Right lobe of liver (tissue), 6 donors: ENCODE results near the gene FHIT. TPM values are rescaled to one million over a fixed set of nuclear protein-coding genes. Genes with fewer than 3 reads are reported as not detected.

Experiments used
- ATAC-seq, 4 donors: fragments of 200-7000 bp; cut with Tn5 transposase; one replicate each; pipeline ENCODE4 v1.9.1; 2020; ENCODE audit warnings: mild to moderate bottlenecking in 4 of 4, moderate library complexity in 4 of 4
- DNase-seq, 3 donors: peaks; one replicate each; pipeline ENCODE4 v3.0.0-alpha.2; 2020
- H3K27ac ChIP-seq, 3 donors: fragments of 200-600 bp; one replicate each; pipeline ENCODE4 v1.8.0; 2022
- H3K27me3 ChIP-seq, 2 donors: fragments of 200-600 bp; one replicate each; pipeline ENCODE4 v1.8.0; 2022
- H3K36me3 ChIP-seq, 4 donors: fragments of 200-600 bp; sonication (generic) in 1 of 4; one replicate each; pipeline versions ENCODE4 v1.5.1 to v1.8.0; 2017 to 2022; ENCODE audit warnings: control low read depth in 1 of 4
- H3K4me1 ChIP-seq, 4 donors: fragments of 200-600 bp; sonication (generic) in 1 of 4; one replicate each; pipeline versions ENCODE4 v1.5.1 to v1.8.0; 2017 to 2022; ENCODE audit warnings: control low read depth in 1 of 4
- H3K4me3 ChIP-seq, 3 donors: fragments of 200-600 bp; one replicate each; pipeline ENCODE4 v1.8.0; 2022
- H3K9me3 ChIP-seq, 4 donors: fragments of 200-600 bp; sonication (generic) in 1 of 4; one replicate each; pipeline versions ENCODE4 v1.5.1 to v1.8.0; 2017 to 2022; ENCODE audit warnings: control low read depth in 1 of 4
- POLR2A ChIP-seq: fragments of 450-650 bp; IDR thresholded peaks from one replicate; pipeline ENCODE4 v1.6.1; 2017; ENCODE audit warnings: antibody characterized with exemption, mild to moderate bottlenecking
- WGBS: methylation state at CpG from one replicate; pipeline ENCODE4 v1.1.6; 2018; ENCODE audit warnings: low coverage, low lambda C conversion rate; ENCODE audit not compliant: insufficient coverage; ENCODE audit errors: missing lambda C conversion rate; 5-methylcytosine and 5-hydroxymethylcytosine counted together
- intact Hi-C, 2 donors: fragments of 100-400 bp; cut with DNase I; formaldehyde crosslinking; loops; one replicate each; pipeline versions ENCODE4 v1.11.2 to v1.14.1; 2022
- total RNA-seq, 6 experiments: library from RNA; depleted of rRNA in 2 of 6; stranded (reverse); fragments of >200 nt in 2 of 6; fragmentation: NEBNext Ultra II Directional in 3 of 6; extraction: Animal tissue kit (Norgen Biotek cat#: 25700) in 3 of 6; gene quantifications; one replicate each; pipeline versions ENCODE4 v1.1.0 to v1.2.4, GENCODE V29; 2016 to 2023
- TF ChIP-seq, protein P1 (sequence below), 4 donors: fragments of 200-600 bp in 3 of 4; fragments of 450-650 bp in 1 of 4; IDR thresholded peaks; one replicate each; pipeline versions ENCODE4 v1.5.1 to v1.8.0; 2016 to 2022; ENCODE audit warnings: antibody characterized with exemption in 4 of 4, mild to moderate bottlenecking in 2 of 4
- donor health status: DM: no; HTN: yes; CAD: no.
- donor health status: DM: no; HTN: no; CAD: no.
- donor health status: DM: no; HTN: no; CAD: no.
- donor health status: DM: no; HTN: yes; CAD: no.
- donor health status: DM: no; HTN: yes; CAD: no.

Gene FHIT
- total RNA-seq, 6 experiments from 2014 or later: 6.6 to 11.2 (median 8.0) TPM

DNA sequence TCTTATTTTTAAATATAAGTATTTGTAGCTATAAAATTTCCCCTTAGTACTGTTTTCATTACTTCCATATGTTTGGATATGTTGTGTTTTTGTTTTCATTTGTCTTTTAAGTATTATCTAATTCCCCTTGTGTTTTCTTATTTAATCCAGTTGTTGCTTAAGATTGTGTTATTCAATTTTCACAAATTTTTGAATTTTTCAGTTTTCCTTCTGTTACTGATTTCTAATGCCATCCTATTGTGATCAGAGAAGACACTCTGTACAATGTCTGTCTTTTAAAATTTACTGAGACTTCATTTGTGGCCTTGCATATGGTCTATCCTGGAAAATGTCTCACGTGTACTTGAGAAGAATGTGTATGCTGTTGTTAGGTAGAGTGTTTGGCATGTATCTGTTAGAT, 1405.9 kb downstream of the FHIT start:
- H3K9me3 ChIP-seq: no peaks in the 10 kb centered on the region
- no peak for DNase-seq
- TF ChIP-seq POLR2A: no peak
- TF ChIP-seq, protein P1, sequence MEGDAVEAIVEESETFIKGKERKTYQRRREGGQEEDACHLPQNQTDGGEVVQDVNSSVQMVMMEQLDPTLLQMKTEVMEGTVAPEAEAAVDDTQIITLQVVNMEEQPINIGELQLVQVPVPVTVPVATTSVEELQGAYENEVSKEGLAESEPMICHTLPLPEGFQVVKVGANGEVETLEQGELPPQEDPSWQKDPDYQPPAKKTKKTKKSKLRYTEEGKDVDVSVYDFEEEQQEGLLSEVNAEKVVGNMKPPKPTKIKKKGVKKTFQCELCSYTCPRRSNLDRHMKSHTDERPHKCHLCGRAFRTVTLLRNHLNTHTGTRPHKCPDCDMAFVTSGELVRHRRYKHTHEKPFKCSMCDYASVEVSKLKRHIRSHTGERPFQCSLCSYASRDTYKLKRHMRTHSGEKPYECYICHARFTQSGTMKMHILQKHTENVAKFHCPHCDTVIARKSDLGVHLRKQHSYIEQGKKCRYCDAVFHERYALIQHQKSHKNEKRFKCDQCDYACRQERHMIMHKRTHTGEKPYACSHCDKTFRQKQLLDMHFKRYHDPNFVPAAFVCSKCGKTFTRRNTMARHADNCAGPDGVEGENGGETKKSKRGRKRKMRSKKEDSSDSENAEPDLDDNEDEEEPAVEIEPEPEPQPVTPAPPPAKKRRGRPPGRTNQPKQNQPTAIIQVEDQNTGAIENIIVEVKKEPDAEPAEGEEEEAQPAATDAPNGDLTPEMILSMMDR (IDR thresholded peaks at IDR 0.05): no peak
- no peaks in the 10 kb centered on the region for H3K4me1 ChIP-seq
- WGBS: 100% methylated on average over 1 of the region's 1 CpG
- H3K4me3 ChIP-seq: no peak overlapping the region
- no peak overlapping the region for H3K27ac ChIP-seq
- intact Hi-C loops: no loop called here
- ATAC-seq: no peak
- H3K27me3 ChIP-seq: no peaks in the 10 kb centered on the region
- no peaks in the 10 kb centered on the region for H3K36me3 ChIP-seq

DNA sequence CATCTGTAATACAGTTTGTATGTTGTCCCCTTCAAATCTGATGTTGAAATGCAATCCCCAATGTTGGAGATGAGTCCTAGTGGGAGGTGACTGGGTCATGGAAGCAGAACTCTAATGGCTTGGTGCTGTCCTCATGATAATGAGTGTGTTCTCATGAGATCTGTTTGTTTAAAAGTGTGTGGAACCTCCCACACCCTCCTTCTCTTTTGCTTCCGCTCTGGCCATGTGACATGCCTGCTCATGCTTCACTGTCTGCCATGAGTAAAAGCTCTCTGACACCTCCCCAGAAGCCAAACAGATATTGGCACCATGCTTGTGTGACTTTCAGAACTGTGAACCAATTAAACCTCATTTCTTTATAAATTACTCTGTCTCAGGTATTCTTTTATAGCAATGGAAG, 1407.4 kb downstream of the FHIT start:
- TF ChIP-seq, protein P1 (IDR thresholded peaks at IDR 0.05): no peak
- no peak for TF ChIP-seq POLR2A
- WGBS: no CpG with 5 or more reads among the region's 1 CpG

DNA sequence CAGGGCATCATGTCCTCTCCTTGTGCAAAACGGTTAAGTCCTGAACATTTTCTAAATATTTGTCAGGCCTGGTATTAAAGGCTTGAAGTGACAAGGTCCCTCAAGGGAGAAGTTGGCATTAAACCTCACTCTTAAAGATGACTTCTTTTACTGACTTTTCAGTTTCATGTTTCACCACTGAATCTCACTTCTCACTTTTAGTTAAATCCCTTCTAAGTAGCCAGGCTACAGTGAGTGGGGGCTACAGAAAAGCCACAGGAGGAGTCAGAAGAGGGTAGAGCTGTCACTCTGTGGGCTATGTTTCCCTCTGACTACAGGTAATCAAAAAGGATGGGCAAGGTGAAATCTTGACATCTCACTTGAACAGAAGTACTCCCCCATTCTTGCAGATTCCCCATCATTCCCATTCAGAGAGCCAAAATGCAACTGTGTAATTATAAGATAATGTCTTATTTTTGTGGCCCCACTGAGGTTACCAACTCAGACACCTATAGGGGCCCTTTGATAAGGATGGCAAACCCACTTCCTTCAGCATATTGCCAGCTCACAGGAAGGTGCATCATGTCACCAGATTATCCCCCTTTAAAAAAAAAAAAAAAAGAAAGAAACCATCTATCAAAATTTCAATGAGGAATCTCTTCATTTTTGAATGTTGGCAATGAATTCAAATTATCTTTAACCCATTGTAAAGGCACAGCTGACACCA, 1411.3 kb downstream of the FHIT start:
- 23% methylated on average over 1 of the region's 1 CpG for WGBS
- H3K4me3 ChIP-seq: no peak overlapping the region
- no peaks in the 10 kb centered on the region for H3K4me1 ChIP-seq
- no peaks in the 10 kb centered on the region for H3K9me3 ChIP-seq
- intact Hi-C loops: no loop called here
- no peak overlapping the region for H3K27ac ChIP-seq
- peak in 1 of 4 donors; percentile 11 for ATAC-seq
- TF ChIP-seq POLR2A: no peak
- TF ChIP-seq, protein P1 (IDR thresholded peaks at IDR 0.05): no peak
- no peak for DNase-seq
- no peaks in the 10 kb centered on the region for H3K27me3 ChIP-seq
- H3K36me3 ChIP-seq: no peaks in the 10 kb centered on the region

More for the DNA sequence above, 1407.4 kb downstream of the FHIT start:
- ATAC-seq: no peak
- intact Hi-C loops: no loop called here
- Histone ChIP-seq H3K4me1 (no peaks in the 10 kb centered on the region), H3K27ac (no peak overlapping the region), H3K4me3 (no peak overlapping the region), H3K27me3 (no peaks in the 10 kb centered on the region), H3K9me3 (no peaks in the 10 kb centered on the region), H3K36me3 (no peaks in the 10 kb centered on the region)
- no peak for DNase-seq

DNA sequence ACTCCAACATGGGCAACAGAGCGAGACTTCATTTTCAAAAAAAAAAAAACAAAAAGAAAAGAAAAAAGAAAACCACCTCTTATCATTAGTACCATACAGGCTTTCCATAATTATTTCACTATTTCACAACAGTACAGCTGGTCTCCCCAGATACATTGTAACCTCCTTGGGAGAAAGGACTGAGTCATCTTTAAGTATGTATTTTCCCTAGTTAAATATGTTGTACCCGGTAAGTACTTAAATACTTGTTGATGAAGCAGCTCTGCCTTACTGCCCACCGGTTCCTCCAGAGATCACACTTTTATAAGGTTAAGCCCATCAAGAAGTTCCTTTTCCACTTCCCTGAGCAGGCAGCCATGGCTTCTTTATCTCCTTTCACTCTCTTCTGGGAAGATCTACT, 1412.0 kb downstream of the FHIT start:
- Histone ChIP-seq H3K9me3 (no peaks in the 10 kb centered on the region), H3K27me3 (no peaks in the 10 kb centered on the region), H3K4me1 (no peaks in the 10 kb centered on the region), H3K27ac (no peak overlapping the region), H3K36me3 (no peaks in the 10 kb centered on the region), H3K4me3 (no peak overlapping the region)
- intact Hi-C loops: no loop called here
- DNase-seq: no peak
- TF ChIP-seq, protein P1 (IDR thresholded peaks at IDR 0.05): no peak
- TF ChIP-seq POLR2A: no peak
- no peak for ATAC-seq
- 76% methylated on average over 3 of the region's 3 CpGs for WGBS
